Glutamatergic neuron (in vitro differentiated cells): ENCODE data around the gene PRPF6. TPM values are rescaled to one million over a fixed set of nuclear protein-coding genes. Genes with fewer than 3 reads are reported as not detected.

Experiments used
- DNase-seq: peaks from one replicate; pipeline ENCODE4 v3.0.0; 2022
- H3K27ac Mint-ChIP-seq: one replicate; pipeline ENCODE4 v1.8.0; 2020; ENCODE audit warnings: mild to moderate bottlenecking, mixed read lengths, inconsistent platforms; ENCODE audit not compliant: unreplicated experiment
- H3K27me3 Mint-ChIP-seq: one replicate; pipeline ENCODE4 v1.8.0; 2020; ENCODE audit warnings: mild to moderate bottlenecking, moderate library complexity, mixed read lengths, inconsistent platforms; ENCODE audit not compliant: unreplicated experiment
- H3K36me3 Mint-ChIP-seq: one replicate; pipeline ENCODE4 v1.8.0; 2020; ENCODE audit warnings: mild to moderate bottlenecking, mixed read lengths, inconsistent platforms; ENCODE audit not compliant: unreplicated experiment
- H3K4me1 Mint-ChIP-seq: one replicate; pipeline ENCODE4 v1.8.0; 2020; ENCODE audit warnings: mild to moderate bottlenecking, low read depth, mixed read lengths, inconsistent platforms; ENCODE audit not compliant: unreplicated experiment
- H3K4me3 Mint-ChIP-seq: one replicate; pipeline ENCODE4 v1.8.0; 2020; ENCODE audit warnings: mild to moderate bottlenecking, mixed read lengths, inconsistent platforms; ENCODE audit not compliant: unreplicated experiment
- H3K9me3 Mint-ChIP-seq: one replicate; pipeline ENCODE4 v1.8.0; 2020; ENCODE audit warnings: mild to moderate bottlenecking, moderate library complexity, mixed read lengths, inconsistent platforms; ENCODE audit not compliant: unreplicated experiment
- total RNA-seq: library from RNA; stranded (reverse); fragmentation: NEBNext Ultra II Directional; extraction: Animal tissue kit (Norgen Biotek cat#: 25700); gene quantifications from one replicate; pipeline ENCODE4 v1.2.1, GENCODE V29; 2021; ENCODE audit not compliant: unreplicated experiment
- TF ChIP-seq, protein P1 (sequence below): fragments of 200-600 bp; sonication (generic); IDR thresholded peaks from one replicate; pipeline ENCODE4 v1.5.0; 2021; ENCODE audit not compliant: partially characterized antibody, unreplicated experiment

Gene PRPF6
- total RNA-seq, 1 donor from 2014 or later = 60.9 TPM

DNA sequence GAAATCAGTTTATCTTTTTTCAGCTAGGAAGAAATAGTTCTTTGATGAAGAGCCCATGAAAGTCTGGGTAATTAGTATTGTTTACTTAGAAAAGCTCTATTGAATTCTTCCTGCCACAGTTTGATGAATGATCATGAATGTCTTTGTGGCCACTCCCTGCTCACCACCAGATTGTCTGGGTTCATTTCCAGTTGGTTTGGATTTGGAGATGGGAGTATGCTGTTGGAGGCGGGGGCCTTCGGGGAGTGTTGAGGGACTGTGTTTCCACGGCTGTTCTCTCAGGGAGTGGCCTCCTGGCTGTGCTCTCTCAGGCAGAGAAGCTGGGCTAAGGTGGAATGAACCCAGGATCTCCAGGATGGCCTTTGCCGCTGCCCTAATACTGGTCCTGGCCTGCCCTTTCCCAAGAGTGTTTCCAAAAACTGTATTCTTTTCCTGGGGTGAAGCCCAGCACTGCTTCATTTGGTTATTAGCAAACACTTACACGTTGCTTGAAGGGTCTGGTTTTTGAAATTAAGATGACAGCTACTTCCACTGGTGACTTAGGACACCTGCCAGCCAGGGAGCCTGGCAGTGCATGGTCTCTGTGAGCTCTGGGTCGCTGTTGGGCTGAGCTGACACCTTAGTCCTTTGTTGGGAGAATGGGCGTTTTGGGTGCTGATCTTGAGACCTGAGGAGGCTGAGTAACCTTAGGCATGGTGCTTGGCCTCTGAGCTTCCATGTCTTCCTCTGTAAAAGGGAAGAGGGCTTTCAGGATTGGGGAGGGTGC, 23.2 kb downstream of the PRPF6 start:
- TF ChIP-seq, protein P1, sequence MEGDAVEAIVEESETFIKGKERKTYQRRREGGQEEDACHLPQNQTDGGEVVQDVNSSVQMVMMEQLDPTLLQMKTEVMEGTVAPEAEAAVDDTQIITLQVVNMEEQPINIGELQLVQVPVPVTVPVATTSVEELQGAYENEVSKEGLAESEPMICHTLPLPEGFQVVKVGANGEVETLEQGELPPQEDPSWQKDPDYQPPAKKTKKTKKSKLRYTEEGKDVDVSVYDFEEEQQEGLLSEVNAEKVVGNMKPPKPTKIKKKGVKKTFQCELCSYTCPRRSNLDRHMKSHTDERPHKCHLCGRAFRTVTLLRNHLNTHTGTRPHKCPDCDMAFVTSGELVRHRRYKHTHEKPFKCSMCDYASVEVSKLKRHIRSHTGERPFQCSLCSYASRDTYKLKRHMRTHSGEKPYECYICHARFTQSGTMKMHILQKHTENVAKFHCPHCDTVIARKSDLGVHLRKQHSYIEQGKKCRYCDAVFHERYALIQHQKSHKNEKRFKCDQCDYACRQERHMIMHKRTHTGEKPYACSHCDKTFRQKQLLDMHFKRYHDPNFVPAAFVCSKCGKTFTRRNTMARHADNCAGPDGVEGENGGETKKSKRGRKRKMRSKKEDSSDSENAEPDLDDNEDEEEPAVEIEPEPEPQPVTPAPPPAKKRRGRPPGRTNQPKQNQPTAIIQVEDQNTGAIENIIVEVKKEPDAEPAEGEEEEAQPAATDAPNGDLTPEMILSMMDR = no peak
- peaks cover 2% of the 10 kb centered on the region for H3K4me1 Mint-ChIP-seq
- H3K27me3 Mint-ChIP-seq = no peaks in the 10 kb centered on the region
- peaks cover 4% of the 10 kb centered on the region for H3K36me3 Mint-ChIP-seq
- no peak overlapping the region for H3K4me3 Mint-ChIP-seq
- DNase-seq = no peak
- H3K27ac Mint-ChIP-seq = no peak overlapping the region
- H3K9me3 Mint-ChIP-seq = peaks cover 2% of the 10 kb centered on the region

DNA sequence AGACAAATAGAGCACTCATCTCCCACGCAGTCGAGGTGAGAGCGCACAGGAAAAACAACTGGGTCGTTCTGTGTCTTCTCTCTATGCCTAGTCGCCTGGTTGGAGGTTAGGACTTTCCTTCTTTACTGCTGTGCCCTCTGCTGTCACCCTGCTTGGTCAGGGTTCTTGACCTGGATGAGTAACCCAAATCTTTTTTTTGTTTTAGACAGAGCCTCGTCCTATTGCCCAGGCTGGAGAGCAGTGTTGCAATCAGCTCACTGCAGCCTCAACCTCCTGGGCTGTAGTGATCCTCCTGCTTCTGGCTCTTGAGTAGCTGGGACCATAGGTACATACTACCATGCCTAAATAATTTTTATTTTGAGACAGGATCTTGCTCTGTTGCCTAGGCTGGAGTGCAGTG, 24.5 kb downstream of the PRPF6 start:
- H3K4me3 Mint-ChIP-seq = no peak overlapping the region
- DNase-seq = no peak
- no peak overlapping the region for H3K27ac Mint-ChIP-seq
- H3K9me3 Mint-ChIP-seq = peaks cover 2% of the 10 kb centered on the region
- no peaks in the 10 kb centered on the region for H3K27me3 Mint-ChIP-seq
- H3K36me3 Mint-ChIP-seq = peaks cover 13% of the 10 kb centered on the region
- TF ChIP-seq, protein P1 = no peak
- H3K4me1 Mint-ChIP-seq = peaks cover 2% of the 10 kb centered on the region

DNA sequence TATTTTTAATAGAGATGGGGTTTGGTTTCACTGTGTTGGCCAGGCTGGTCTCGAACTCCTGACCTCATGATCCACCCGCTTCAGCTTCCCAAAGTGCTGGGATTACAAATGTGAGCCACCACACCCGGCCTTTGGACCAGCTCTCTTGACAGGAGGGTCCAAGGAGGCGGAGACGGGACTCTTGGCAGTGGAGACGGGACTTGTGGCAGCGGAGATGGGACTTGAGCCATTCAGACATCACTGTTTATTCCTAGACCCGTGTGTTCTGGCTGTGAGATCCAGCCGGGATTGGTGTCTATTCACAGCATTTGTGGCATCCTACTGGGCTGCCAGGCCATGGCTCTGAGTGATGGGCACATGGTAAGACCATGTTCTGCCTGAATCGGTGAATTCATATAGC, 25.6 kb downstream of the PRPF6 start:
- Mint-ChIP-seq H3K9me3 (peaks cover 2% of the 10 kb centered on the region), H3K27me3 (no peaks in the 10 kb centered on the region), H3K4me3 (no peak overlapping the region), H3K27ac (no peak overlapping the region), H3K36me3 (peaks cover 11% of the 10 kb centered on the region), H3K4me1 (peaks cover 2% of the 10 kb centered on the region)
- TF ChIP-seq, protein P1 = no peak
- no peak for DNase-seq

DNA sequence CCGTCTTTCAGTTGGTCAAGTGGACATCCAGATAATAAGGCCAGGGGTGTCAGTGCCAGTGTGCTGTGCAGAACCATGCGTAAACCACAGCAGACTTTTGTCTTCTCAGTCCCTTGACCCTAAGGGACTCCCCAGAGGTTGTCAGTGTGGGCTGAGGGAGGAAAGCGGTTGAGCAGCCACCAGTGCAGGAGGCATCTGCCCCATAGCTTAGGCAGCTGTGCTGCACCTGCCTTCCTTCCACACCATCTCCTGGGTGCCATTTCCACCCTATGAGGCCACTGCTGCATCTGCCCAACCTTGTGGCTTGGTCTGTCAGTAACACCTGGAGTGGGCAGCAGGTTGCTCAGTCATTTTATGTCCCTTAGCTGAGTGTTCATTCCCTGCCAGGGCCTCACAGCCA, 26.0 kb downstream of the PRPF6 start:
- peaks cover 2% of the 10 kb centered on the region for H3K4me1 Mint-ChIP-seq
- no peak overlapping the region for H3K27ac Mint-ChIP-seq
- H3K9me3 Mint-ChIP-seq = peaks cover 2% of the 10 kb centered on the region
- TF ChIP-seq, protein P1 = no peak
- no peak overlapping the region for H3K4me3 Mint-ChIP-seq
- H3K36me3 Mint-ChIP-seq = peaks cover 9% of the 10 kb centered on the region
- DNase-seq = no peak
- no peaks in the 10 kb centered on the region for H3K27me3 Mint-ChIP-seq

DNA sequence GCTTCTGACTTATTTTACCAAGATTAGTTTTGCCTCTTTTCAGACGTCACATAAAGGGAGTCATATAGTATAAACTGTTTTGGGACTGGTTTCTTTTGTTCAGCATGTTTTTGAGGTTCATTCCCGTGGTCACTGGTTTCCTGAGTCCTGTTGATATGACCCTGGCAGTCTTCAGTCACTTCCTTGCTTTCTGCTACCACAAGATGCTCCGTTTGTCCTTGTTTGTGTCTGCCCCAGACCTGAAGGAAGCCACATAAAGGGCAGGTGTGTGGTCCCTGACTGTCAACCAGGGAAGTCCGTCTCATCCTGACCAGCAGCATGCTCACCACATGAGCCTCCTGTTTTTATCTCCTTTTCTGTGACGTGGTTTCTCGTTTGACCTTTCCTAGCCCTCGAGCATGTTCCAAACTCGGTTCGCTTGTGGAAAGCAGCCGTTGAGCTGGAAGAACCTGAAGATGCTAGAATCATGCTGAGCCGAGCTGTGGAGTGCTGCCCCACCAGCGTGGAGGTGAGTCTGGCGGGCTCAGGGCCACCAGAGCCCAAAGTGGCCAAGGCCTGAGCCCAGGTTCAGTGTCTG, 29.0 kb downstream of the PRPF6 start:
- no peaks in the 10 kb centered on the region for H3K27me3 Mint-ChIP-seq

More for the DNA sequence above, 29.0 kb downstream of the PRPF6 start:
- TF ChIP-seq, protein P1 = no peak
- H3K4me3 Mint-ChIP-seq = no peak overlapping the region
- H3K9me3 Mint-ChIP-seq = peaks cover 4% of the 10 kb centered on the region
- peaks cover 2% of the 10 kb centered on the region for H3K4me1 Mint-ChIP-seq
- H3K27ac Mint-ChIP-seq = no peak overlapping the region
- no peak for DNase-seq
- H3K36me3 Mint-ChIP-seq = peaks cover 9% of the 10 kb centered on the region
